H9 (cell line): Measurements from ENCODE around the gene ZNF385B. TPM values are rescaled to one million over a fixed set of nuclear protein-coding genes. Genes with fewer than 3 reads are reported as not detected.
A peak's percentile ranks its signal among the peaks of the same experiment; 100 is the strongest.

Experiments used
- DNase-seq: peaks from one replicate; pipeline ENCODE4 v3.0.0-alpha.2; 2017
- H2AFZ ChIP-seq: one replicate; pipeline ENCODE4 v1.6.1; 2013; ENCODE audit warnings: mild to moderate bottlenecking, low read length, control low read depth, moderate library complexity
- H2AK5ac ChIP-seq: 2 replicates; pipeline ENCODE4 v1.6.1; 2013; ENCODE audit warnings: low read length, control low read depth, mixed read lengths; ENCODE audit not compliant: insufficient read length
- H2BK120ac ChIP-seq: one replicate; pipeline ENCODE4 v1.6.1; 2013; ENCODE audit warnings: low read depth, mild to moderate bottlenecking, low read length, control low read depth, inconsistent platforms; ENCODE audit not compliant: poor library complexity, severe bottlenecking
- H2BK12ac ChIP-seq: 2 replicates; pipeline ENCODE4 v1.6.1; 2013; ENCODE audit warnings: low read length, control low read depth, mixed read lengths, low read depth; ENCODE audit not compliant: insufficient read length
- H2BK15ac ChIP-seq: 2 replicates; pipeline ENCODE4 v1.6.1; 2013; ENCODE audit warnings: low read depth, low read length, control low read depth
- H2BK20ac ChIP-seq: one replicate; pipeline ENCODE4 v1.6.1; 2013; ENCODE audit warnings: low read depth, mild to moderate bottlenecking, low read length, control low read depth, inconsistent platforms; ENCODE audit not compliant: poor library complexity, severe bottlenecking
- H2BK5ac ChIP-seq: 2 replicates; pipeline ENCODE4 v1.6.1; 2013; ENCODE audit warnings: low read length, control low read depth, mixed read lengths; ENCODE audit not compliant: insufficient read length
- H3K14ac ChIP-seq: 2 replicates; pipeline ENCODE4 v1.6.1; 2013; ENCODE audit warnings: low read length, control low read depth; ENCODE audit not compliant: insufficient read depth
- H3K18ac ChIP-seq: 2 replicates; pipeline ENCODE4 v1.6.1; 2013; ENCODE audit warnings: low read depth, mild to moderate bottlenecking, mixed read lengths, low read length, control low read depth; ENCODE audit not compliant: insufficient read length
- H3K23ac ChIP-seq: 2 replicates; pipeline ENCODE4 v1.6.1; 2013; ENCODE audit warnings: low read length, control low read depth, mixed read lengths, low read depth; ENCODE audit not compliant: insufficient read length
- H3K23me2 ChIP-seq: 2 replicates; pipeline ENCODE4 v1.6.1; 2013; ENCODE audit warnings: low read depth, mild to moderate bottlenecking, mixed read lengths, low read length, control low read depth; ENCODE audit not compliant: insufficient read length, poor library complexity, severe bottlenecking
- H3K27ac ChIP-seq: 2 replicates; pipeline ENCODE4 v1.5.1; 2013; ENCODE audit warnings: low read length, control low read depth, mixed read lengths, low read depth; ENCODE audit not compliant: insufficient read length
- H3K27me3 ChIP-seq: 2 replicates; pipeline ENCODE4 v1.6.1; 2013; ENCODE audit warnings: low read length, control low read depth, inconsistent platforms; ENCODE audit not compliant: insufficient read depth
- H3K4ac ChIP-seq: 2 replicates; pipeline ENCODE4 v1.6.1; 2013; ENCODE audit warnings: low read depth, mild to moderate bottlenecking, control low read depth, inconsistent platforms, low read length, moderate library complexity
- H3K4me1 ChIP-seq: 2 replicates; pipeline ENCODE4 v1.6.1; 2013; ENCODE audit warnings: low read length, control low read depth, inconsistent platforms; ENCODE audit not compliant: insufficient read depth
- H3K4me2 ChIP-seq: 2 replicates; pipeline ENCODE4 v1.6.1; 2013; ENCODE audit warnings: low read length, control low read depth, mixed read lengths; ENCODE audit not compliant: insufficient read length, insufficient read depth
- H3K56ac ChIP-seq: 2 replicates; pipeline ENCODE4 v1.6.1; 2013; ENCODE audit warnings: low read depth, mild to moderate bottlenecking, mixed read lengths, low read length, control low read depth; ENCODE audit not compliant: insufficient read length
- H3K79me1 ChIP-seq: 2 replicates; pipeline ENCODE4 v1.6.1; 2013; ENCODE audit warnings: low read depth, mild to moderate bottlenecking, moderate library complexity, low read length, control low read depth, inconsistent platforms; ENCODE audit not compliant: insufficient read depth, poor library complexity, severe bottlenecking
- H3K79me2 ChIP-seq: 2 replicates; pipeline ENCODE4 v1.6.1; 2013; ENCODE audit warnings: low read length, control low read depth, inconsistent platforms; ENCODE audit not compliant: insufficient read depth
- H3K9ac ChIP-seq: 2 replicates; pipeline ENCODE4 v1.6.1; 2013; ENCODE audit warnings: low read length, control low read depth, mixed read lengths; ENCODE audit not compliant: insufficient read length; ENCODE audit errors: extremely low read depth
- H3K9me3 ChIP-seq: one replicate; pipeline ENCODE4 v1.6.1; 2013; ENCODE audit warnings: low read depth, low read length, inconsistent platforms; ENCODE audit not compliant: control insufficient read depth
- H3T11ph ChIP-seq: one replicate; pipeline ENCODE4 v1.6.1; 2013; ENCODE audit warnings: mild to moderate bottlenecking, low read length, control low read depth, inconsistent platforms
- H4K20me1 ChIP-seq: one replicate; pipeline ENCODE4 v1.6.1; 2013; ENCODE audit not compliant: control insufficient read depth, insufficient read length, insufficient read depth
- H4K5ac ChIP-seq: 2 replicates; pipeline ENCODE4 v1.6.1; 2013; ENCODE audit warnings: low read depth, mild to moderate bottlenecking, mixed read lengths, low read length, control low read depth; ENCODE audit not compliant: insufficient read length
- H4K8ac ChIP-seq: replicated peaks from 2 replicates; pipeline ENCODE4 v1.6.1; 2013; ENCODE audit warnings: low read length, control low read depth, mixed read lengths, low read depth; ENCODE audit not compliant: insufficient read length
- H4K91ac ChIP-seq: 2 replicates; pipeline ENCODE4 v1.6.1; 2013; ENCODE audit warnings: low read depth, mild to moderate bottlenecking, moderate library complexity, mixed read lengths, low read length, control low read depth; ENCODE audit not compliant: insufficient read length
- H3K27ac Mint-ChIP-seq, 3 experiments: 2 replicates in 2 of 3; 3 replicates in 1 of 3; pipeline ENCODE4 v1.8.0; 2020 to 2021; ENCODE audit warnings: mixed read lengths in 3 of 3, mild to moderate bottlenecking in 1 of 3, moderate library complexity in 1 of 3
- H3K27me3 Mint-ChIP-seq: 2 replicates; pipeline ENCODE4 v1.8.0; 2021; ENCODE audit warnings: low read depth, mild to moderate bottlenecking, moderate library complexity, mixed read lengths
- H3K36me3 Mint-ChIP-seq, 3 experiments: 2 replicates in 2 of 3; 3 replicates in 1 of 3; pipeline ENCODE4 v1.8.0; 2020 to 2021; ENCODE audit warnings: low read depth in 3 of 3, mixed read lengths in 3 of 3; ENCODE audit not compliant: insufficient read depth in 1 of 3
- H3K4me1 Mint-ChIP-seq, 2 experiments: 2 replicates each; pipeline ENCODE4 v1.8.0; 2020; ENCODE audit warnings: mixed read lengths in 2 of 2
- H3K4me3 Mint-ChIP-seq, 2 experiments: 2 replicates in 1 of 2; 3 replicates in 1 of 2; pipeline ENCODE4 v1.8.0; 2020 to 2021; ENCODE audit warnings: mild to moderate bottlenecking in 2 of 2, mixed read lengths in 2 of 2, moderate library complexity in 1 of 2
- H3K9me3 Mint-ChIP-seq, 2 experiments: 2 replicates in 1 of 2; 3 replicates in 1 of 2; pipeline ENCODE4 v1.8.0; 2020; ENCODE audit warnings: mild to moderate bottlenecking in 2 of 2, mixed read lengths in 2 of 2, moderate library complexity in 1 of 2
- WGBS: extraction: QIAGEN DNeasy Blood & Tissue Kit; methylation state at CpG from one replicate; pipeline ENCODE4 v1.1.7; 2013; ENCODE audit warnings: missing lambda C conversion rate, low lambda C conversion rate, mixed read lengths; ENCODE audit not compliant: insufficient read length; ENCODE audit errors: extremely low coverage; 5-methylcytosine and 5-hydroxymethylcytosine counted together
- total RNA-seq: library from RNA; stranded (reverse); gene quantifications from 2 replicates; pipeline ENCODE4 v1.2.1, GENCODE V29; 2021
- TF ChIP-seq, protein P1 (sequence below): fragments of 200-600 bp; sonication (generic); conservative IDR thresholded peaks from 3 replicates; pipeline ENCODE4 v1.8.0; 2021; ENCODE audit warnings: antibody characterized with exemption, mild to moderate bottlenecking

ZNF385B gene
- total RNA-seq, 1 experiment from 2014 or later, result 2.1 TPM

DNA sequence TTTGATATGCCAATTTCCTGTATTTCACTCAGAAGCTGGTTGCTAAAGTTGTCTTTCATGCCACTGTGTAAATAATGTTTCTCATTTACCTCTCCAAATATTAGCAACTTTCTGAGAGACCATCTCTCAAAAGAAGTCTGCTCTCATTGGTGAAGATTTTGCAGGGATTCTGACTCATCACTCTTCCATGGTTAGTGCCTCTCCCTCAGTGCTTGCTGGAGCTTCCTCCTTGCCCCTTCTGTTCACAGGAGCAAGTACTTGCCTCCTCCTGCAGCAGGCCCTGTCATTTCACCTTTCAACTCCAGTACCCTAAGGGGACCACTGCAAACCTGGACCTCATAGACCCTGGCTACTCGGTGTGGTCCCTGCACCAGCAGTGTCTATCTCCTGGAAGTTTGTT is 168.8 kb downstream of the ZNF385B start:
- no CpG with 5 or more reads among the region's 1 CpG for WGBS
- H3K4me1 ChIP-seq, result no peaks in the 10 kb centered on the region
- no peaks in the 10 kb centered on the region for H3K23me2 ChIP-seq
- H4K5ac ChIP-seq, result no peak overlapping the region
- no peak overlapping the region for H2AK5ac ChIP-seq
- H2BK5ac ChIP-seq, result no peak overlapping the region
- H3K79me1 ChIP-seq, result no peaks in the 10 kb centered on the region
- no peak overlapping the region for H4K91ac ChIP-seq
- DNase-seq, result no peak
- TF ChIP-seq, protein P1, sequence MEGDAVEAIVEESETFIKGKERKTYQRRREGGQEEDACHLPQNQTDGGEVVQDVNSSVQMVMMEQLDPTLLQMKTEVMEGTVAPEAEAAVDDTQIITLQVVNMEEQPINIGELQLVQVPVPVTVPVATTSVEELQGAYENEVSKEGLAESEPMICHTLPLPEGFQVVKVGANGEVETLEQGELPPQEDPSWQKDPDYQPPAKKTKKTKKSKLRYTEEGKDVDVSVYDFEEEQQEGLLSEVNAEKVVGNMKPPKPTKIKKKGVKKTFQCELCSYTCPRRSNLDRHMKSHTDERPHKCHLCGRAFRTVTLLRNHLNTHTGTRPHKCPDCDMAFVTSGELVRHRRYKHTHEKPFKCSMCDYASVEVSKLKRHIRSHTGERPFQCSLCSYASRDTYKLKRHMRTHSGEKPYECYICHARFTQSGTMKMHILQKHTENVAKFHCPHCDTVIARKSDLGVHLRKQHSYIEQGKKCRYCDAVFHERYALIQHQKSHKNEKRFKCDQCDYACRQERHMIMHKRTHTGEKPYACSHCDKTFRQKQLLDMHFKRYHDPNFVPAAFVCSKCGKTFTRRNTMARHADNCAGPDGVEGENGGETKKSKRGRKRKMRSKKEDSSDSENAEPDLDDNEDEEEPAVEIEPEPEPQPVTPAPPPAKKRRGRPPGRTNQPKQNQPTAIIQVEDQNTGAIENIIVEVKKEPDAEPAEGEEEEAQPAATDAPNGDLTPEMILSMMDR, result no peak
- no peaks in the 10 kb centered on the region for H3K9me3 ChIP-seq
- H3K27ac Mint-ChIP-seq, result peak overlapping the region in 1 of 3 experiments; percentile 46; a peak in 1 of 7 replicates
- no peak overlapping the region for H2BK12ac ChIP-seq
- H3K27me3 ChIP-seq, result no peaks in the 10 kb centered on the region
- no peak overlapping the region for H3K4me3 Mint-ChIP-seq
- H3K4me2 ChIP-seq, result no peak overlapping the region
- H4K20me1 ChIP-seq, result no peaks in the 10 kb centered on the region
- no peak overlapping the region for H3K4ac ChIP-seq
- H3K18ac ChIP-seq, result no peak overlapping the region
- no peaks in the 10 kb centered on the region for H3K27me3 Mint-ChIP-seq
- H2AFZ ChIP-seq, result no peak overlapping the region
- H3K4me1 Mint-ChIP-seq, result peaks cover 0 to 4% of the 10 kb centered on the region in 2 experiments; a peak in 1 of 4 replicates
- no peak overlapping the region for H3K27ac ChIP-seq
- no peak overlapping the region for H2BK120ac ChIP-seq
- no peak overlapping the region for H2BK15ac ChIP-seq
- H4K8ac ChIP-seq, result no peak overlapping the region
- no peak overlapping the region for H2BK20ac ChIP-seq
- no peaks in the 10 kb centered on the region for H3K79me2 ChIP-seq
- no peak overlapping the region for H3K14ac ChIP-seq
- no peak overlapping the region for H3K56ac ChIP-seq
- no peak overlapping the region for H3K23ac ChIP-seq
- no peak overlapping the region for H3K9ac ChIP-seq
- no peak overlapping the region for H3T11ph ChIP-seq
- no peaks in the 10 kb centered on the region for H3K9me3 Mint-ChIP-seq
- H3K36me3 Mint-ChIP-seq, result no peaks in the 10 kb centered on the region
